Progenitor cell of endocrine pancreas (in vitro differentiated cells): ENCODE results near the gene TEKT2. TPM values are rescaled to one million over a fixed set of nuclear protein-coding genes. Genes with fewer than 3 reads are reported as not detected.

ENCODE experiments used
- DNase-seq: peaks from one replicate; pipeline ENCODE4 v3.0.0; 2021; ENCODE audit warnings: low spot score; ENCODE audit not compliant: unreplicated experiment
- H3K27ac Mint-ChIP-seq: 2 replicates; pipeline ENCODE4 v1.8.0; 2021; ENCODE audit warnings: mild to moderate bottlenecking, moderate library complexity, mixed read lengths
- H3K27me3 Mint-ChIP-seq: 2 replicates; pipeline ENCODE4 v1.8.0; 2021; ENCODE audit warnings: mixed read lengths
- H3K36me3 Mint-ChIP-seq: 2 replicates; pipeline ENCODE4 v1.8.0; 2022; ENCODE audit warnings: mixed read lengths; ENCODE audit not compliant: insufficient read depth
- H3K4me1 Mint-ChIP-seq: 2 replicates; pipeline ENCODE4 v1.8.0; 2021; ENCODE audit warnings: low read depth, mixed read lengths
- H3K4me3 Mint-ChIP-seq: 2 replicates; pipeline ENCODE4 v1.8.0; 2021; ENCODE audit warnings: low read depth, mild to moderate bottlenecking, moderate library complexity, mixed read lengths
- H3K9me3 Mint-ChIP-seq: 2 replicates; pipeline ENCODE4 v1.8.0; 2021; ENCODE audit warnings: low read depth, mixed read lengths
- total RNA-seq: library from RNA; stranded (reverse); gene quantifications from 2 replicates; pipeline ENCODE4 v1.2.1, GENCODE V29; 2021
- TF ChIP-seq, protein P1 (sequence below): fragments of 200-600 bp; sonication (generic); IDR thresholded peaks from one replicate; pipeline ENCODE4 v1.5.0; 2021; ENCODE audit warnings: antibody characterized with exemption, mild to moderate bottlenecking; ENCODE audit not compliant: unreplicated experiment

TEKT2 gene
- total RNA-seq, 1 donor from 2014 or later = 20.2 TPM

DNA sequence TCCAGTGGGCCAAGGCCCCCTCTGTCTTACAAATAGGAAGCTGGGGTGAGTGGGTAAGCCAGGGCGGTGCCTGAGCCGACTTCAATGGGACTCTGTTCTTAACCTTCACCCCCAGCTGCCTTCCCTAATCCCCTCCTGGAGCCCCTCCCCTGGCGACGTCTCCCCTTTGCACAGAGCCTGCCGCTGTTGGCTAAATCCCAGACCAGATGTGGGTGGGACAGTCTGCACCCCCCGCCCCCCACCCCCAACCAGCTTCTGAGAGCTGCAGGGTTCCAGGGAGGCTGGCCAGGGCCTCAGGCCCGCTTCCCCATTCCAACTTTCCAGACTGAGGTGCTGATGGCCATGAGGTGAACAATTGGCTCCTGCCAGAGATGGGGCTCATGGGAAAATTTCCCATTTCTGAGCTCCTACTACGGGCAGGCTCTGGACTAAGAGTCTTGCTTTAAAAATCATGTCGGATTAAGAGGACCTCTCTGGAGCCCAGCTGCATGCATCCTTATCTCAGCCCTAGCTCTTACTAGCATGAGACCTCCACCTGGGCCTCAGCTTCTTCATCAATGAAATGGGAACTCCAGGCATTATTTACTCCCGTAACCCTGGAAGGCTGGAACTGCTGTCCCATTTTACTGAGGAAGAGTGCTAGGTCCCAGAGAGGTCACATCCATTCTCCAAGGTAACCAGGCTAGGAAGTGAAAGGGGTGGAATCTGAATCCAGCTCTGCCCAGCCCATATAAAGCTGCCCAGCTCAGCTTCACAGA lies 34.7 kb downstream of the TEKT2 start:
- Mint-ChIP-seq H3K27ac (no peak overlapping the region), H3K4me1 (no peaks in the 10 kb centered on the region), H3K27me3 (peaks cover 31% of the 10 kb centered on the region), H3K36me3 (no peaks in the 10 kb centered on the region), H3K4me3 (no peak overlapping the region), H3K9me3 (no peaks in the 10 kb centered on the region)
- TF ChIP-seq, protein P1, sequence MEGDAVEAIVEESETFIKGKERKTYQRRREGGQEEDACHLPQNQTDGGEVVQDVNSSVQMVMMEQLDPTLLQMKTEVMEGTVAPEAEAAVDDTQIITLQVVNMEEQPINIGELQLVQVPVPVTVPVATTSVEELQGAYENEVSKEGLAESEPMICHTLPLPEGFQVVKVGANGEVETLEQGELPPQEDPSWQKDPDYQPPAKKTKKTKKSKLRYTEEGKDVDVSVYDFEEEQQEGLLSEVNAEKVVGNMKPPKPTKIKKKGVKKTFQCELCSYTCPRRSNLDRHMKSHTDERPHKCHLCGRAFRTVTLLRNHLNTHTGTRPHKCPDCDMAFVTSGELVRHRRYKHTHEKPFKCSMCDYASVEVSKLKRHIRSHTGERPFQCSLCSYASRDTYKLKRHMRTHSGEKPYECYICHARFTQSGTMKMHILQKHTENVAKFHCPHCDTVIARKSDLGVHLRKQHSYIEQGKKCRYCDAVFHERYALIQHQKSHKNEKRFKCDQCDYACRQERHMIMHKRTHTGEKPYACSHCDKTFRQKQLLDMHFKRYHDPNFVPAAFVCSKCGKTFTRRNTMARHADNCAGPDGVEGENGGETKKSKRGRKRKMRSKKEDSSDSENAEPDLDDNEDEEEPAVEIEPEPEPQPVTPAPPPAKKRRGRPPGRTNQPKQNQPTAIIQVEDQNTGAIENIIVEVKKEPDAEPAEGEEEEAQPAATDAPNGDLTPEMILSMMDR = no peak
- DNase-seq = no peak

GRCh38 chr1:36119456-36119855 lies 35.6 kb downstream of the TEKT2 start:
- no peak overlapping the region for H3K27ac Mint-ChIP-seq
- H3K4me3 Mint-ChIP-seq = no peak overlapping the region
- peaks cover 2% of the 10 kb centered on the region for H3K4me1 Mint-ChIP-seq
- H3K27me3 Mint-ChIP-seq = peaks cover 38% of the 10 kb centered on the region
- TF ChIP-seq, protein P1 = no peak
- no peaks in the 10 kb centered on the region for H3K9me3 Mint-ChIP-seq
- DNase-seq = no peak
- no peaks in the 10 kb centered on the region for H3K36me3 Mint-ChIP-seq

DNA sequence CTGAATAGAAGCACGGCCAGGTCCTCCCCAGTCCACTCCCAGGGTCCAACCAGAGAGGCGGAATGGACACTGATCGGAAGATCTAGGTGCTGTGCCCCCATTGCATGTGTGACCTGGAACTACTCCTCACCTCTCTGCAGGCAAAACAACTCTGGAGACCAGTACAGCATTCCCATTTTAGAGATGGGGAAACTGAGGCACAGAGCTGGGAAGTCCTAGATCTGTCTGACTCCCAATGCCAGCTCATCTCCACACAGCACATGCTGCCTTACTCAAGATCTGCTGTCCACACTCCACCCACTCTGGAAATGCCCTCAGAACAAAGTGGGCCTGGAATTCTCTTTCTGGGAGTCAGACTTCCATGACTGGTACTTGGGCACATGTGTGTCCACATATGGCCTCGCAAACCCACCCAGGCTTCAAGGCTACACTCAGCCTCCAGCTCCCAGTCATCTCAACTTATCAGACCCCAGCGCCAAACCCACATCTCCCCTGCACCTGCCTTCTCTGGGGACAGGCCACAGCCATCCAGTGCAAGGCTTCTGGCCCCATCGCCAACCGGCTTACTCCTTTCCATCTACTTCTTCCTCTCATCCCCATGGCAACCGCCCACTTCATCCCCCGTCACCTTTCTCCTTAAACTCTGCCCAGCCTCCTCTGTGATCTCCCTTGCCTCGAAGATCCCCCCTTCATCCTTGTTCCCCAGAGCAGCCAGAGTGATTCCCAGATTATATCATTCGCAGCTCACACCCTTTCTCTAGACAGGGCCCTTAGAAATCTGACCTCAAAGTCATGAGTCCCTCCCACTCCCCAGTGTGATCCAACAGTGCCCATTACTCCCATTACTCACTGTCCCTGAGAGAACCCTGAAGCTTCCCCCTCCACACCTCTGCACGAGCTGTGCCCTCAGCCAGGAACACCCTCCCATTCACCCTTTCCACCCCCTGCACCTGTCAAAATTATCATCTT lies 38.5 kb downstream of the TEKT2 start:
- H3K4me3 Mint-ChIP-seq = no peak overlapping the region
- TF ChIP-seq, protein P1 = no peak
- H3K36me3 Mint-ChIP-seq = no peaks in the 10 kb centered on the region
- no peaks in the 10 kb centered on the region for H3K9me3 Mint-ChIP-seq
- H3K27ac Mint-ChIP-seq = peak overlapping the region; percentile 2
- peaks cover 46% of the 10 kb centered on the region for H3K27me3 Mint-ChIP-seq
- H3K4me1 Mint-ChIP-seq = peaks cover 7% of the 10 kb centered on the region
- DNase-seq = no peak

- Mint-ChIP-seq H3K27ac (peak overlapping the region; percentile 8), H3K27me3 (peaks cover 46% of the 10 kb centered on the region)
Measured at GRCh38 chr1:36123356-36123755, 39.5 kb downstream of the TEKT2 start.

More at GRCh38 chr1:36123356-36123755, 39.5 kb downstream of the TEKT2 start:
- no peaks in the 10 kb centered on the region for H3K9me3 Mint-ChIP-seq
- no peak for DNase-seq
- TF ChIP-seq, protein P1 = no peak
- H3K36me3 Mint-ChIP-seq = no peaks in the 10 kb centered on the region
- no peak overlapping the region for H3K4me3 Mint-ChIP-seq
- H3K4me1 Mint-ChIP-seq = peaks cover 10% of the 10 kb centered on the region
